ENCODE measurements around the gene PSMC2.

DNA sequence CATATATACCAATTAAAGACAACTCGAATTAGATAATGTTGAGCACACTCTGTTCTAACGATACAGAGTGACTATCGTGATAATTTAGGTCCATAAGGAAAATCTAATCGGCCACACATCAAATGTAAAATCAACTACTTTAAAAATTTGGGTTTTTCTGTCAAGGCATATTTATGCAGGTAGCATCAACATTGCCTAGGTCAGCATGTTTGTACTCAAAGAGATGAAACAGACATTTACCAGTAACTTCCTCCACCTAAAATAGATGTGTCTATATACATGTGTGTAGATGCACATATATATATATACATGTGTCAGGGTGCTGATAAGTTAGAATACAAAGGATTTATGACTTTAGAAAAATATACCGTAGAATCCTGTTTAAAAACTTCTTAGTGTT lies 22.0 kb downstream of the PSMC2 start:
- TF ChIP-seq, protein P1, sequence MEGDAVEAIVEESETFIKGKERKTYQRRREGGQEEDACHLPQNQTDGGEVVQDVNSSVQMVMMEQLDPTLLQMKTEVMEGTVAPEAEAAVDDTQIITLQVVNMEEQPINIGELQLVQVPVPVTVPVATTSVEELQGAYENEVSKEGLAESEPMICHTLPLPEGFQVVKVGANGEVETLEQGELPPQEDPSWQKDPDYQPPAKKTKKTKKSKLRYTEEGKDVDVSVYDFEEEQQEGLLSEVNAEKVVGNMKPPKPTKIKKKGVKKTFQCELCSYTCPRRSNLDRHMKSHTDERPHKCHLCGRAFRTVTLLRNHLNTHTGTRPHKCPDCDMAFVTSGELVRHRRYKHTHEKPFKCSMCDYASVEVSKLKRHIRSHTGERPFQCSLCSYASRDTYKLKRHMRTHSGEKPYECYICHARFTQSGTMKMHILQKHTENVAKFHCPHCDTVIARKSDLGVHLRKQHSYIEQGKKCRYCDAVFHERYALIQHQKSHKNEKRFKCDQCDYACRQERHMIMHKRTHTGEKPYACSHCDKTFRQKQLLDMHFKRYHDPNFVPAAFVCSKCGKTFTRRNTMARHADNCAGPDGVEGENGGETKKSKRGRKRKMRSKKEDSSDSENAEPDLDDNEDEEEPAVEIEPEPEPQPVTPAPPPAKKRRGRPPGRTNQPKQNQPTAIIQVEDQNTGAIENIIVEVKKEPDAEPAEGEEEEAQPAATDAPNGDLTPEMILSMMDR (IDR thresholded peaks at IDR 0.05; ENCODE audit: low read depth, low read length, missing input control): no peak
- TF ChIP-seq NR2F2 (IDR thresholded peaks at IDR 0.05) (no peak), HNF4G (IDR thresholded peaks at IDR 0.05) (no peak)
